HG02678 (cell line): Measurements from ENCODE around the gene PTGER4.
"Not testable (repeated sequence)": the region's sequence is repeated elsewhere in the genome, so short reads cannot be mapped to it uniquely, and the experiment has no call there.

ENCODE experiments used
- ATAC-seq: cut with Tn5 transposase; IDR thresholded peaks from one replicate; pipeline ENCODE4 v1.9.1; 2021; ENCODE audit warnings: mild to moderate bottlenecking, moderate library complexity; ENCODE audit not compliant: unreplicated experiment

Gene PTGER4

DNA sequence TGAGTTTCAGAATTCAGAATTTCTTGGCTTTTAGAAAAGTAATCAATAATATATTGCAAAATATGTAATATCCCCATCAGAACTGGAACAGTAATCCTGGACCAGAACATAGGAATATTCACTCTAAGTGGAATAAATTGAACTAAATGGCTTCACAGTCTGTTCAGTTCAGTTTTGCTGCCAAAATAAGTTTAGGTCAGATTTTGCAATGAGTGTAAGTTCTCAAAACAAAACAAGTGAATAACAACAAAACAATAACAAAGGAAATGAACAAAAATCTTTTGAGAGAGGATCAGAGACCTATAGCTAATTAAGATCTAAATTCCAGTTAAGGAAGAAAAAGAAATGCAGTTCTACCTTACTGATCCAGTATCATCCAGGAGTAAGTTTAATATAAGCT lies 9.3 kb downstream of the PTGER4 start:
- no peak for ATAC-seq

GRCh38 chr5:40689438-40689837 lies 9.7 kb downstream of the PTGER4 start:
- ATAC-seq = peak; percentile 44

DNA sequence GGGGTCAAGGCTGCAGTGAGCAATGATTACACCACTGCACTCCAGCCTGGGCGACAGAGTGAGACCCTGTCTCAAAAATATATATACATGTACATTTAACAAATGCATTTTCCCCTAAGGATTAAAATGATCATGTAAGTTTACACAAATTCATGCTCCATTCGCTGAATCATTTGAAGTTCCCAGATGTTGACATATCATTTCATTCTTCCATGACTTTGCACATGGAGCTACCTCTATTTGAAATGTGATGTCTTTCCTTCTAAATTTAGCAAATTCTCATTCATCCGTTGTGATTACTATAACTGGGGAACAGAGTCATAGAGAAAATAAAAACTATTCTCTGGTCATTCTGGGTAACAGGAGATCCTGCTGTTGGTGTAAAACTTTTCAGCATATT lies 10.6 kb downstream of the PTGER4 start:
- no peak for ATAC-seq

GRCh38 chr5:40691894-40692293 lies 12.2 kb downstream of the PTGER4 start:
- ATAC-seq = no peak

GRCh38 chr5:40694433-40694832 lies 14.7 kb downstream of the PTGER4 start:
- ATAC-seq = no peak

DNA sequence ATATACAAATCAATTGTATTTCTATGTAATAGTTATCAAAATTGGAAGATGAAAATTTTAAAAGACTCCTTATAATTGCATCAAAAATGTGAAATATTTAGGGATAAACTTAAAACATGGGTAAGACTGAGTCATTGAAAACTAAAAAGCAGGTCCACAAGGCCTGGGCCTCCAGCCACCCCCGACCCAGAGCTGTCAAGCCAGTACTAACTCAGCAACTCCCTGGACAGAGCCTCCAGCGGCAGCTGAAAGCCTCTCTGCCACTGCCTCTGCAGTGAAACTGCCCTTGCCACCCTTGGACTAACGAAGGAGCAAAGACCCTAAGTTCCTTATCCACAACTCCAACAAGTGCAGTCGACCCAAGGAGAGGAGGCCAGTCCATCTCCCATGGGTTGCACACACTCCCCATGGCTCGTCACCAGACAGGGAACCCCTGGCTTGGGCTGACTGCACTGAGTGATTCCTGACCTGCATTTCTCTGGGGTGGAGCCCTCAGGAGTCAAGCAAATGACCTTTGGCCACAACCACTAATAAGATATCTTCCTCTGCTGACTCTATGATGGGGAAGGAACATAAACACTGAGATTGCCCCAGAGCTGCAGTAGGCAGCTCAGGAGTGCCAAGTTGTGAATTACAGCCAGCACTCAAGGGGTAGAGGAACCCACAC lies 20.5 kb downstream of the PTGER4 start:
- no peak for ATAC-seq

- not testable (repeated sequence) for ATAC-seq
These were observed 22.3 kb downstream of the PTGER4 start for GRCh38 chr5:40702027-40702426.

DNA sequence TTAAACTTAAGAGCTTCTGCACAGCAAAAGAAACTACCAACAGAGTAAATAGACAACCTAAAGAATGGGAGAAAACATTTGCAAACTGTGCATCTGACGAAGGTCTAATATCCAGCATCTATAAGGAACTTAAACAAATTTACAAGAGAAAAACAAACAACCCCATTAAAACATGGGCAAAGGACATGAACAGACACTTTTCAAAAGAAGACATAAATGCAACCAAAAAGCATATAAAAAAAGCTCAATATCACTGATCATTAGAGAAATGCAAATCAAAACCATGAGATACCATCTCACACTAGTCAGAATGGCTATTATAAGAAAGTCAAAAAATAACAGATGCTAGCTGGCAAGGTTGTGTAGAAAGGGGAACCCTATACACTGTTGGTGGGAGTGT lies 25.8 kb downstream of the PTGER4 start:
- not testable (repeated sequence) for ATAC-seq

GRCh38 chr5:40710575-40710974 lies 30.9 kb downstream of the PTGER4 start:
- ATAC-seq = not testable (repeated sequence)

GRCh38 chr5:40714001-40714400 lies 34.3 kb downstream of the PTGER4 start:
- no peak for ATAC-seq

- ATAC-seq = no peak
These were observed 36.3 kb downstream of the PTGER4 start for GRCh38 chr5:40716000-40716399.

- no peak for ATAC-seq
These were observed 36.9 kb downstream of the PTGER4 start for GRCh38 chr5:40716590-40716989.

DNA sequence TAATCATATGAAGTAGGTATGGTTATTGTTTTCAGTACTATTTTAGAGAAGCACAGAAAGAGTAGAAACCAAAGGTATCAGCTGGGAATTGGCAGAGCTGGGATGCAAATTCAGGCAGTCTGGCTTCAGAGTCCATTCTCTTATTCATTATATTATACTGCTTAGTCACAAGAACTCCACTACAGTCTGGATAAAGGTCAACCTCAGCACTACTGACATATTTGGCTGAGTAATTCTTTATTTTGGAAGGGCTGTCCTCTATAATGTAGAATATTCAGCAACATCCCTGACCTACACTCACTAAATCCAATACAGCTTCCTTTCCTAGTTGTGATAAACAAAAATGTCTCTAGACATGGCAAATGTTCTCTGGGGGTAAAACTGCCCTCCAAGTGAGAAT lies 37.6 kb downstream of the PTGER4 start:
- ATAC-seq = no peak

- no peak for ATAC-seq
These were observed 40.4 kb downstream of the PTGER4 start for GRCh38 chr5:40720069-40720468.

DNA sequence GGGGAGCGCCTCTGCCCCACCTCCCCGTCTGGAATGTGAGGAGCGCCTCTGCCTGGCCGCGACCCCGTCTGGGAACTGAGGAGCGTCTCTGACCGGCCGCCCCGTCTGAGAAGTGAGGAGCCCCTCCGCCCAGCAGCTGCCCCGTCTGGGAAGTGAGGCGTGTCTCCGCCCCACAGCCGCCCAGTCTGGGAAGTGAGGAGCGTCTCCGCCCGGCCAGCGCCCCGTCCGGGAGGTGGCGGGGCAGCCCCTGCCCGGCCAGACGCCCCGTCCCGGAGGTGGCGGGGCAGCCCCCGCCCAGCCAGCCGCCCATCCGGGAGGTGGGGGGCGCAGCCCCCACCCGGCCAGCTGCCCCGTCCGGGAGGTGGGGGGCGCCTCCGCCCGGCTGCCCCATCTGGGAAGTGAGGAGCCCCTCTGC lies 42.8 kb downstream of the PTGER4 start:
- not testable (repeated sequence) for ATAC-seq

GRCh38 chr5:40733434-40733833 lies 53.7 kb downstream of the PTGER4 start:
- ATAC-seq = no peak

- ATAC-seq = no peak
These were observed 54.3 kb downstream of the PTGER4 start for GRCh38 chr5:40733879-40734563.

GRCh38 chr5:40734986-40735385 lies 55.3 kb downstream of the PTGER4 start:
- ATAC-seq = no peak

GRCh38 chr5:40735609-40736008 lies 55.9 kb downstream of the PTGER4 start:
- ATAC-seq = no peak

GRCh38 chr5:40736103-40736875 lies 56.6 kb downstream of the PTGER4 start:
- ATAC-seq = peak; percentile 73

- no peak for ATAC-seq
These were observed 58.8 kb downstream of the PTGER4 start for GRCh38 chr5:40738502-40738901.
